NOMO-1 treated with dmso at 0.1 percent for 144 hours (cell line): ENCODE results near the gene EXOC2.

ENCODE experiments used
- DNase-seq: peaks from one replicate; lab custom pipeline; 2025; ENCODE audit not compliant: unreplicated experiment; lab: John Stamatoyannopoulos, UW

Gene EXOC2

DNA sequence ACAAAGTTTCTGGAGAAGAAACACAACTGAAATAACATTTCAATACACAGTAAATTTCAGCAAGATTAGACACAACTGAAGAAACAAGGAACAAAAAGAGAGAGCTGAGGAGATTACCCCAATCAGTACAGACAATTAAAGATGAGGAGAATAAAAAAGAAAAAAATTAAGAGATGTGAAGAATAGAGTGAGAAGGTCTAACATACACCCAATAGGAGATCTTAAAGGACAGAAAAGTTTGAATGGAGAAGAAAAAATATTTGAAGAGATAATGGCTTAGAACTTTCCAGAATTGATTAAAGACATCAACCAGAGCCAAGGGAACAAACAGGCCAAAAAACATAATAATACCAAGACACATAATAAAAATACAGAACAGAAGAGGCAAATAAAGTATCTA lies 152.4 kb downstream of the EXOC2 start:
- no peak for DNase-seq

- no peak for DNase-seq
Measured at GRCh38 chr6:537114-537513, 155.8 kb downstream of the EXOC2 start.

GRCh38 chr6:530425-530824 lies 162.5 kb downstream of the EXOC2 start:
- no peak for DNase-seq

DNA sequence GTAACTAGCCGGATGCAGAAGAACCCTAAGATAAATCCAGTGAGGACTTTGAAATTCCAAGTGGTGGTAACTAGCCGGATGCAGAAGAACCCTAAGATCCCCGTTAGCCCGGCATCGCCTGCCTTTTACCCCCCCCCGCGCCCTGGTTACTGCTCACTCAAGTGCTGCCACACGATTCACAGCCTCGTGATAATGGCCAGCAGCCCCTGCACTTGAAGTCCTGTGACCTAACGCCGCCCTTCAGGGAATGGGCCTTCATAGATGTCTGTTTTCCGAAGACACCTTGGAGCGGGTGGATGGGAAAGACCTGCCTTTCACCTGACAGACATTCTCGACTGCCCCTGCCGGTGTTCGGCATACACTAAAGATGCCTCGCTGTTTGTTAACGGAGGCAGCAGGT lies 163.9 kb downstream of the EXOC2 start:
- no peak for DNase-seq

DNA sequence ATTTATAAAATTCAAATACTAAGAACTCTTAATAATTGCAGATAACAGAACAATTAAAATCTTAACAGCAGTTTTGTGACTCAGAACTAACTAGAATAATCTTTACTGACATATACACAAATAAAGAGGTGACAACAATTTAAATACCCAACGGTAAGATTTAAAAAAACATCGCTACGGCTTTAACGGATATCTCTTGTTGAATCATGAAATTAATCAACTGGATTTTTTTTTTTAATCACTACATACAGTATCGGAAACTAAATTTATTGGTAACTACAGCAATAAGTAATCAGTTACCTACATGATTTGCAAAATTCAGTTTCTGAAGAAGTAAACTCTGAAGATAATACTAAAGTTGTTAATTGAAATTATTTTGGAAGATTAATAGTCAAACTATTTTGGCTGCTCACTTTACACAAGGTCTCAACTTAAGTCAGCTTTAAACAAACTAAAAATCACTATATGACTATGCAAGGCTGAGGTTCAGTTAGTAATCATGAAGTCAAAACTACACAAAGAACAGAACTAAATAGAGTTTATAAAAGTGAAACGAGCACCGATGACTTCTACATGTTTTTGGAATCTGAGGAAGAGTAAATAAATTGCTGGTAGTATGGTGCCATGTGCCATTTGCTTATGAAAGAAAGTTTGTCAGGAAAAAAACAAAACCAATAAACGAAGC lies 164.8 kb downstream of the EXOC2 start:
- no peak for DNase-seq

DNA sequence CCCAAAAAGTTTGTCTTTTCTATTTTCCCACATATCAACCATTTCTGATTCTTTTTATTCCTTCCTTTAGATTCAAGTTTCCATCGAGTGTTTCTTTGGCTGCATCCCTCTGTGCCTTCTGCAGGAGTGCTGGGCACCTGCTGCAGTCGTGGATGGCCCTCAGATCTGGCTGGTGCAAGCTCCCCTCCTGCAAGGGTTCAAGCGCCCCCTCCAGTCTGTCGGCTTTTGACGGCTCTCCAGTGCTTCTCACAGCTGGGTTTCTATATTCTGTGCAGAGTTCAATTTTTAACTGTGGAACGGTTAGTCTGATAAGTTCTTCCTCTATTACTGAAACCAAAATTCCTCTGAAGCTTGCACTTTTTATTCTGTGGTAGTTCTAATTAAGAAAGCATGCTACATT lies 168.1 kb downstream of the EXOC2 start:
- no peak for DNase-seq

DNA sequence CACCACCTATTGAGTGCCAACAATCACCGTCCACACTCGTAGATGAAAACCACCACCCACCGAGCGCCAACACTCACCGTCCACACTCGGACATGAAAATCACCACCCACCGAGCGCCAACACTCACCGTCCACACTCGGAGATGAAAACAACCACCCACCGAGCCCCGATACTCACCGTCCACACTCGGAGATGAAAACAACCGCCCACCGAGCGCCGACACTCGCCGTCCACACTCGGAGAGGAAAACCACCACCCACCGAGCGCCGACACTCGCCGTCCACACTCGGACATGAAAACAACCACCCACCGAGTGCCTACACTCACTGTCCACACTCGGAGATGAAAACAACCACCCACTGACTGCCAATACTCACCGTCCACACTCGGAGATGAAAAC lies 172.1 kb downstream of the EXOC2 start:
- no peak for DNase-seq

DNA sequence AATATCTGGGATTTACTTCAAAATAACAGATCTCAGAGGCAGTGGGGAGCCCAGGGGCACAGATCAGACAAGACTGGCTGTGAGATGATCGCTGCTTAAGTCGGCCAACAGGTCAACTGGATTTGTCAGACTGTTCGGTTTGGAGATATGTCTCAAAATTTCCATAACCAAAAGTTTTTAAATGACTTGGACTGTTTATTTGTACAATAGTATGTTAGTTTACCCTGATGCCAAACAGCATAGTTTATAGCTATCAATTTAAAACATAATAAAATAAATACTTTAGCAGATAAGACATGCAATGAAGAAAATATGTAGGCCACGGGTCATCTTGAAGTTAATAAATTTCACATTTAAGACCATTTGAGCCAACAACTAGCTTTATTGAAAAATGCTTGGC lies 174.7 kb downstream of the EXOC2 start:
- DNase-seq = no peak

GRCh38 chr6:516213-516612 lies 176.7 kb downstream of the EXOC2 start:
- DNase-seq = no peak

GRCh38 chr6:515267-515666 lies 177.7 kb downstream of the EXOC2 start:
- DNase-seq = no peak

DNA sequence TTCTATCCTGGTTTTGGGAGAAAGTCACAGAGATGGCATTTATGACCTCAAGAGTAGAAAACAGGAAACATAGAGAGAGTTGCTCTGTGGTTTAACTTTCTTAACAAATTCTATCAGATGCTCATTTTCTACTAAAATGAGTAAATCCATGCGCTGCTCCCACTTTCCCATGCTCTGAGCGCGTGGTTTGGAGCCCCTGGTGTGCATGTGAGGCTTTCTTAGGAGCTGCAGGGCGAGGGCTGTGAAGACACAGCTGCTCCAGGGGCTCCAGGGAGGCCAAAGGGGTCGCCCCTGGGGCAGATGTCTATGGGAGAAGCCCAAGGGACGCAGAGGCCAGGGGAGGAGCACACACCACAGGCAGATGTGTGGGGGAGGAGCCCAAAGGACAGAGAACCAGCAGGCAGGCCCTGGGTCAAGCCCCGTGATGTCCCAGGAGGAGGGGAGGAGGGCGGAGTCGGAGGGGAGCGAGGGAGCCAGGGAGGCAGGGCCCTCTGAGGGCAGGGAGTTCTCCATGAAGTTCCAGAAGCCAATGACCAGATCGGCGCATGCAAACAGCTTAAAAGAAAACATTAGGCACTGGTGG lies 178.5 kb downstream of the EXOC2 start:
- no peak for DNase-seq

DNA sequence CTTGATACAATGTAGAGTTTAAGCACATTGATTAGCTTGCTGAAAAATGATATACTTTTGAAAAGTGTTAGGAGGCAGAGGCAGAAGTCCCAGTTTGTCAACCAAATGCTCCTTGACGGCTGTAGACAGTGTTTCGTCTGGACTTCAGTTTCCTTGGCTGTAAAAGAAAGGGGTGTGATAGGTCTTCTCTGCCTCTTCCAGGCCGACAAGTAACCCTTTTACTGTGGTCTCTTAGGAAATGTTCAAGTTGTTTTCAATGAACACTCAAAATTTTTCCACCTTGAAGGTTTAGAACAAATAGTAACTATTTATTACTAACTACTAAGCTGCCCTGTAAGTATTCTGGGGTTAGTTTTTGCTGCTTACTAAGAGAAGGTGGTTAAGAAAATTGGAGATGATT lies 179.0 kb downstream of the EXOC2 start:
- no peak for DNase-seq

DNA sequence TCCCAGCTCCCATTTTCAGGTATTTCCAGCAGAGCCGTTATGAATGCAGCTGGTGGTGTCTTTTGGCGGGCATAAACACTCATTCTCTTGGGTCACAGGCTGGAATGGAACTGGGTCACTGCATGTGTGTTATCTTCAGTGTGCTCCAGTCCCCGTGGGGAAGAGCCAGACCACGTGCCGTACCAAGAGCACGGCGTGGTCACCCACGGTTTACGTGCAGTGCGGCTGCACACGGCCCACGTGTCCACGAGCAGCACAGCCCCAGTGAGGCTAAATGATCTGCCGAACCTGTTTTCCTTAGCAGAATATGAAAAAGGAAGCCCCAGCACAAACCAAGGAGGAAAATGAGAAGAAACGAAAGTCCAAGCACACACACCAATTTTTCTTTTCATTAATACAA lies 179.9 kb downstream of the EXOC2 start:
- DNase-seq = no peak

DNA sequence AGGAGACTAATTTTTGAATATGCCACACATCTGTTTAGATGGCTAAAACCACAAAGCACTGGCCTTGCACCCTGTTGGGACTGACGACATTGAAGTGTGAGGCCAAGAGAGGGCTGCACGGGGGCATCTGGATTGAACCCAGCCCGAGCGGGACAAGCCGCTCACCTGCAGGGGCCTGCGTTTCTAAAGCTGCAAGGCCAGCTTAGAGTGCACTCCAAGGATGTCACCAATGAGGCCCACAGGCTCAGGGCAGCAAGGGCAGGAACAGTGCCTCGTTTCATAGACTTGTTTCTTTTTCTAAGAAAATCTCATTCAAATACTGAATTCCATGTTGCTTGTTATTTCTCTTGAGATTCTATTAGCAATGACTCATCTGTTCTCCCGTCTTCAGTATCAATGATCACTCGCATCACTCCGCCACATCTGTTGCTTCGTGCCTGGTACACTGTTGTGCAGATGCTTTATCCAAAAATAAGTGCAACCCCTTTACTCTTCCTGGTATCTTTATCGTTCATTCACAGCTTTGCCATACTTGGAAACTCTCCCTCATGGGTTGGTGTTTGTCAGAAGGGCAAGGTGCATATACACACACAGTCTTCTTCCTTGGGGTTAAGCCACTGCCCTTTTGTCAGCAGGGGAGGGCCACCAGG lies 181.3 kb downstream of the EXOC2 start:
- no peak for DNase-seq

GRCh38 chr6:509676-510075 lies 183.3 kb downstream of the EXOC2 start:
- DNase-seq = no peak

- DNase-seq = no peak
Measured at GRCh38 chr6:508614-509013, 184.3 kb downstream of the EXOC2 start.

GRCh38 chr6:508006-508405 lies 184.9 kb downstream of the EXOC2 start:
- DNase-seq = no peak

GRCh38 chr6:506920-507622 lies 185.9 kb downstream of the EXOC2 start:
- DNase-seq = no peak

- DNase-seq = no peak
Measured at GRCh38 chr6:506508-506907, 186.4 kb downstream of the EXOC2 start.

GRCh38 chr6:505374-505773 lies 187.6 kb downstream of the EXOC2 start:
- no peak for DNase-seq

DNA sequence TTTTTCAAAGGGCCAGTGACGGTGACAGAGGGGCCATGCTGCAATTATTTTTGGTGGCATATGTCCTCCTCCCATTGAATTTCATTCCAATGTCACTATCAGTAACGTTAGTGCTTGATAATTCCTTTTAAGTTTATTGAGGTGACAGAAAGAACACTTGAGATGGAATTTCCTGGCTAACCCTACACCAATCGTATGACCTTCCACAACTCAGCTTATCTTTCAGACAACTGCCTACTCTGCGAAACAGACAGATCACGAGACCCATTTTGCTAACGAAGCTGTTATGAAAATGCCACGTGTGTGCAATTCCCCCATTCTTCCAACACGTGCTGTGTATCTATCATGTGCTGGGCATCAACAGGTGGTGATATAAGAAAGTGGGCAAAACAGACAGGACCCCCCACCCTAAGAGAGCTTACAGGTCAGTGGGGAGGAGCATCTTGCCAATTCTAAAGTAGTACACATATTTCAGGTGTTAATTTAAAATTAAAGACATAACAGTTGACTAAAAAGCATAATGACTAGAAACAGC lies 188.4 kb downstream of the EXOC2 start:
- DNase-seq = no peak
